Hippocampal formation (tissue), 2 donors: ENCODE results near the gene GABRR2.

Source experiments
- DNase-seq, 2 donors: peaks; one replicate each; lab custom pipeline; 2025; lab: John Stamatoyannopoulos, UW

Gene GABRR2

GRCh38 chr6:89315249-89315885 is at the start of gene GABRR2:
TSS of gene GABRR2 (minus strand) at chr6:89315299. CDS start at chr6:89315165, 134 bp downstream.
- no peak for DNase-seq

GRCh38 chr6:89364586-89364985 is 49.5 kb upstream of the GABRR2 start:
- DNase-seq: no peak

- DNase-seq: no peak
Measured at GRCh38 chr6:89361171-89361570, 46.1 kb upstream of the GABRR2 start.

GRCh38 chr6:89360415-89360999 is 45.4 kb upstream of the GABRR2 start:
- no peak for DNase-seq

GRCh38 chr6:89359561-89359960 is 44.5 kb upstream of the GABRR2 start:
- DNase-seq: no peak

GRCh38 chr6:89357390-89357789 is 42.3 kb upstream of the GABRR2 start:
- no peak for DNase-seq

- DNase-seq: no peak
Measured at GRCh38 chr6:89356642-89357170, 41.6 kb upstream of the GABRR2 start.

GRCh38 chr6:89355511-89356194 is 40.6 kb upstream of the GABRR2 start:
- no peak for DNase-seq

- no peak for DNase-seq
Measured at GRCh38 chr6:89353702-89354392, 38.7 kb upstream of the GABRR2 start.

- DNase-seq: no peak
Measured at GRCh38 chr6:89353118-89353556, 38.0 kb upstream of the GABRR2 start.

- peak; percentile 57 to 85 for DNase-seq
Measured at GRCh38 chr6:89352278-89353117, 37.4 kb upstream of the GABRR2 start, which contains the start of gene UBE2J1. TSS of gene UBE2J1 (minus strand) at chr6:89352722. CDS start at chr6:89352569, 153 bp downstream.

GRCh38 chr6:89351671-89352277 is 36.7 kb upstream of the GABRR2 start:
- no peak for DNase-seq

- DNase-seq: no peak
Measured at GRCh38 chr6:89350281-89350966, 35.3 kb upstream of the GABRR2 start.

- no peak for DNase-seq
Measured at GRCh38 chr6:89348372-89348771, 33.3 kb upstream of the GABRR2 start.

GRCh38 chr6:89347825-89348224 is 32.7 kb upstream of the GABRR2 start:
- no peak for DNase-seq

- no peak for DNase-seq
Measured at GRCh38 chr6:89346433-89346832, 31.3 kb upstream of the GABRR2 start.

- no peak for DNase-seq
Measured at GRCh38 chr6:89339565-89339964, 24.5 kb upstream of the GABRR2 start.

- no peak for DNase-seq
Measured at GRCh38 chr6:89335164-89335563, 20.1 kb upstream of the GABRR2 start.

GRCh38 chr6:89330910-89331309 is 15.8 kb upstream of the GABRR2 start:
- DNase-seq: no peak

GRCh38 chr6:89328976-89329375 is 13.9 kb upstream of the GABRR2 start:
- DNase-seq: no peak
